GM12878 (cell line): ENCODE measurements around the gene TRPV3. TPM values are rescaled to one million over a fixed set of nuclear protein-coding genes. Genes with fewer than 3 reads are reported as not detected.

ENCODE experiments used
- ATAC-seq: fragments of 200-7000 bp; cut with Tn5 transposase; 3 replicates; pipeline ENCODE4 v1.9.1; 2020; ENCODE audit warnings: mild to moderate bottlenecking, moderate library complexity
- BruUV-seq: library from RNA; stranded (reverse); fragments of 400-500 nt; replicated peaks from 2 replicates; lab custom pipeline; 2021; lab: Mats Ljungman, UMichigan
- CTCF ChIA-PET: fragments of 300-600 bp; sonication (Branson Sonifier 250); formaldehyde crosslinking; extraction: SDS; loops from one replicate; lab custom pipeline; 2021; ENCODE audit warnings: inconsistent platforms; lab: Yijun Ruan, JAX
- POLR2A ChIA-PET: fragments of 350-600 bp; formaldehyde crosslinking; extraction: SDS; loops from one replicate; lab custom pipeline; 2021; ENCODE audit warnings: inconsistent platforms; lab: Charles Lee
- RAD21 ChIA-PET: fragments of 300-600 bp; sonication (Branson Sonifier 250); formaldehyde crosslinking; loops from one replicate; lab custom pipeline; 2023; ENCODE audit warnings: antibody characterized with exemption; ENCODE audit not compliant: unreplicated experiment; lab: Charles Lee
- SMC1A ChIA-PET: fragments of 300-600 bp; sonication (Branson Sonifier 250); formaldehyde crosslinking; loops from one replicate; lab custom pipeline; 2023; ENCODE audit not compliant: unreplicated experiment, uncharacterized antibody; lab: Charles Lee
- DNase-seq: peaks from one replicate; pipeline ENCODE4 v3.0.0-alpha.2; 2011; ENCODE audit warnings: low read depth, low spot score
- FAIRE-seq: peaks from 3 replicates; lab custom pipeline; 2011; peaks lifted over from hg19 to GRCh38; lab: Jason Lieb, UNC
- H2AFZ ChIP-seq: 2 replicates; pipeline ENCODE4 v1.6.0; 2011; ENCODE audit warnings: low read depth, low read length, control low read depth; ENCODE audit not compliant: control insufficient read depth
- H3K27ac ChIP-seq: 2 replicates; pipeline ENCODE4 v1.5.1; 2011; ENCODE audit warnings: control low read depth; ENCODE audit not compliant: control insufficient read depth, insufficient read depth
- H3K27me3 ChIP-seq, 2 experiments: replicated peaks in 1 of 2; 2 replicates each; pipeline versions ENCODE4 v1.6.0 to v1.6.1; 2011; ENCODE audit warnings: low read length in 1 of 2; ENCODE audit not compliant: control insufficient read depth in 2 of 2, insufficient read depth in 2 of 2
- H3K36me3 ChIP-seq, 2 experiments: 2 replicates each; pipeline ENCODE4 v1.5.1; 2011; ENCODE audit warnings: low read length in 1 of 2; ENCODE audit not compliant: control insufficient read depth in 2 of 2, insufficient read depth in 2 of 2
- H3K4me1 ChIP-seq: 2 replicates; pipeline ENCODE4 v1.6.1; 2011; ENCODE audit warnings: mild to moderate bottlenecking, low read length, moderate library complexity, mixed read lengths; ENCODE audit not compliant: control insufficient read depth, insufficient read depth
- H3K4me2 ChIP-seq: 2 replicates; pipeline ENCODE4 v1.6.0; 2011; ENCODE audit warnings: control low read depth; ENCODE audit not compliant: control insufficient read depth, insufficient read depth
- H3K4me3 ChIP-seq: fragments of 200-600 bp; sonication (generic); 2 replicates; pipeline ENCODE4 v1.5.1; 2016
- H3K79me2 ChIP-seq: 2 replicates; pipeline ENCODE4 v1.6.0; 2011; ENCODE audit warnings: low read length; ENCODE audit not compliant: control insufficient read depth, insufficient read depth
- H3K9ac ChIP-seq: 2 replicates; pipeline ENCODE4 v1.8.0; 2011; ENCODE audit warnings: low read length, control low read depth, mixed read lengths; ENCODE audit not compliant: control insufficient read depth, insufficient read depth
- H3K9me3 ChIP-seq: replicated peaks from 3 replicates; pipeline ENCODE4 v1.5.1; 2011; ENCODE audit warnings: mild to moderate bottlenecking, low read length; ENCODE audit not compliant: control insufficient read depth, insufficient read depth
- H4K20me1 ChIP-seq: 2 replicates; pipeline ENCODE4 v1.6.0; 2011; ENCODE audit not compliant: control insufficient read depth, insufficient read depth
- BHLHE40 ChIP-seq, 2 experiments: fragments of 450-650 bp in 1 of 2; IDR thresholded peaks; 2 replicates each; pipeline ENCODE4 v1.6.1; 2011 to 2017; ENCODE audit warnings: low read depth in 2 of 2, borderline replicate concordance in 1 of 2, improper control_type of control experiment in 1 of 2, low read length in 1 of 2, mild to moderate bottlenecking in 1 of 2
- NKRF ChIP-seq: fragments of 450-650 bp; conservative IDR thresholded peaks from 2 replicates; pipeline ENCODE4 v1.6.1; 2017; ENCODE audit warnings: mild to moderate bottlenecking, moderate library complexity
- NR2F1 ChIP-seq: fragments of 450-650 bp; conservative IDR thresholded peaks from 2 replicates; pipeline ENCODE4 v1.6.1; 2017; ENCODE audit warnings: mild to moderate bottlenecking
- SUPT20H ChIP-seq: IDR thresholded peaks from 2 replicates; pipeline ENCODE4 v1.6.1; 2011; ENCODE audit warnings: low read depth, mild to moderate bottlenecking, low read length, moderate library complexity, borderline replicate concordance; ENCODE audit not compliant: control insufficient read depth
- ZBTB40 ChIP-seq: fragments of 450-650 bp; IDR thresholded peaks from 2 replicates; pipeline ENCODE4 v1.6.1; 2016; ENCODE audit warnings: mild to moderate bottlenecking, moderate library complexity, borderline replicate concordance
- WGBS: methylation state at CpG from one replicate; pipeline ENCODE4 v1.1.6; 2016; ENCODE audit warnings: low lambda C conversion rate; ENCODE audit not compliant: insufficient replicate concordance, insufficient coverage; ENCODE audit errors: missing lambda C conversion rate; 5-methylcytosine and 5-hydroxymethylcytosine counted together
- in situ Hi-C: fragments of 300-500 bp; cut with MboI; formaldehyde crosslinking; loops from 9 replicates; pipeline ENCODE4 v1.14.3; 2018; ENCODE audit warnings: mixed read lengths
- intact Hi-C: fragments of 100-400 bp; cut with micrococcal nuclease; formaldehyde crosslinking; loops from one replicate; pipeline ENCODE4 v1.14.2; 2022; ENCODE audit not compliant: unreplicated experiment
- polyA plus RNA-seq, 11 experiments: library from polyadenylated mRNA; depleted of rRNA in 4 of 11; unstranded in 6 of 11; stranded (reverse) in 5 of 11; fragments of >200 nt; fragmentation: Nextera tagmentation in 4 of 11; fragmentation: Illumina TruSeq in 1 of 11; extraction: Ambion mirVana in 4 of 11; extraction: Trizol in 1 of 11; gene quantifications; 1 replicate in 1 of 11; 2 replicates in 10 of 11; pipeline versions ENCODE4 v1.2.1 to v1.2.3, GENCODE V29; 2011 to 2016; ENCODE audit warnings: inconsistent platforms in 2 of 11, missing spikeins in 2 of 11, low read depth in 1 of 11
- total RNA-seq, 4 experiments: library from RNA; depleted of rRNA in 3 of 4; stranded (reverse); fragments of >200 nt in 3 of 4; fragmentation: Illumina TruSeq in 1 of 4; extraction: Trizol in 1 of 4; gene quantifications; 2 replicates each; pipeline versions ENCODE4 v1.2.1 to v1.2.3, GENCODE V29; 2013 to 2021
- TF ChIP-seq, protein P1 (sequence below): IDR thresholded peaks from 2 replicates; pipeline ENCODE4 v1.6.1; 2012; ENCODE audit warnings: low read depth, low read length, improper control_type of control experiment

The TRPV3 gene
- total and polyA plus RNA-seq, 10 of the 15 experiments (the other 5 are each of a cell fraction or from before 2014, with no cell fraction given), result 0.52 to 12.0 (median 2.7) TPM

DNA sequence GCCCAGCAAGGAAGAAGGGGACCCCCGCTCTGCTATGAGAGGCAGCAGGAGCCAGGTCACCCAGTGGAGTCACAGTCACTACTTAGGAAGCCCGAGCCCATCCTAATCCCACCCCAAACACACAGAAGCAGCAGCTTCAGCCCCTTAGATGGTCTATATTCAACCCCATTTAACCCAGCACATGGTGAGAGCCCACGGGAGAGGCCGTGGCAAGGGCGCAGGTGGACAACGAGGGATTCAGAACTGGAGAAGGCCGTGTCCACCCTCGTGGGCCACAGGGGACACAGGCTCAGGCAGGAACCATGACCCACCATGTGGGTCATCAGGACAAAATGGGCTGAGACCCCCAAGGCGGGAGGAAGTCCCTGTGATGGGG, 1.6 kb upstream of the TRPV3 start:
- ChIA-PET POLR2A (interaction anchor here (1.6 kb wide), 1 partner anchor 77 kb away, joined by 6 read pairs; the partner anchor contains the start of genes CTNS and SHPK), RAD21 (interaction anchor here (0.6 to 4.1 kb wide), 4 partner anchors 44 to 1337 kb away, joined by 4 to 26 read pairs (median 5); partner anchors contain the start of genes CTNS and SHPK), CTCF (interaction anchor here (0.7 to 1.2 kb wide), 4 partner anchors 25 to 179 kb away, joined by 3 to 5 read pairs (median 4); no protein-coding TSS in a partner anchor), SMC1A (interaction anchor here (1.3 kb wide), 1 partner anchor 77 kb away, joined by 4 read pairs; the partner anchor contains the start of genes CTNS and SHPK)
- H3K4me1 ChIP-seq, result peaks cover 51% of the 10 kb centered on the region
- intact Hi-C loops (loop anchor here (2.0 to 10.0 kb wide), 2 partner anchors 78 to 106 kb away; partner anchors contain the start of genes CTNS, EMC6, SHPK and TAX1BP3), in situ Hi-C loops (no loop called here)
- FAIRE-seq (no peak), ATAC-seq (no peak), DNase-seq (no peak)
- peak overlapping the region; percentile 92 for H3K27ac ChIP-seq
- 64% methylated on average over 9 of the region's 9 CpGs for WGBS
- peak overlapping the region; percentile 28; the same call in 1 of the 2 replicates for H3K4me3 ChIP-seq
- no peaks in the 10 kb centered on the region for H3K27me3 ChIP-seq
- H2AFZ ChIP-seq, result peak overlapping the region; percentile 88
- no peak; the same call in 1 of the 2 replicates for TF ChIP-seq ZBTB40
- no peak for TF ChIP-seq NR2F1
- TF ChIP-seq, protein P1, sequence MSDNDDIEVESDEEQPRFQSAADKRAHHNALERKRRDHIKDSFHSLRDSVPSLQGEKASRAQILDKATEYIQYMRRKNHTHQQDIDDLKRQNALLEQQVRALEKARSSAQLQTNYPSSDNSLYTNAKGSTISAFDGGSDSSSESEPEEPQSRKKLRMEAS, result no peak
- no peak for TF ChIP-seq BHLHE40 (IDR thresholded peaks at IDR 0.05; ENCODE audit: borderline replicate concordance in 1 of 2, low read depth in 2 of 2, low read length in 1 of 2)
- no peak for TF ChIP-seq SUPT20H
- TF ChIP-seq NKRF, result no peak
- BruUV-seq, result no TSS peak
- no peaks in the 10 kb centered on the region; the same call in none of the 2 replicates for H3K79me2 ChIP-seq
- no peaks in the 10 kb centered on the region for H3K36me3 ChIP-seq
- peak overlapping the region; percentile 83 for H3K9ac ChIP-seq
- no peaks in the 10 kb centered on the region for H4K20me1 ChIP-seq
- H3K4me2 ChIP-seq, result peak overlapping the region; percentile 99
- no peaks in the 10 kb centered on the region for H3K9me3 ChIP-seq
